ENCODE results near the gene MGMT. TPM values are rescaled to one million over a fixed set of nuclear protein-coding genes. Genes with fewer than 3 reads are reported as not detected.

The MGMT gene
- total and polyA plus RNA-seq, 2 of the 4 experiments (the other 2 are of a cell fraction) = 11.5 to 17.8 TPM

- ChIA-PET POLR2A (ENCODE audit: unreplicated experiment) (no interaction called here), CTCF (no interaction called here)
- H2BK5ac ChIP-seq (ENCODE audit: low read depth, low read length, poor library complexity, severe bottlenecking) = no peak overlapping the region
- H3K4me3 ChIP-seq (ENCODE audit: insufficient read depth, low read depth, low read length) = no peak overlapping the region
- H4K91ac ChIP-seq (ENCODE audit: insufficient read depth, low read depth, low read length) = no peak overlapping the region
- H3K27ac ChIP-seq (ENCODE audit: insufficient read depth, low read length) = no peak overlapping the region
- H3K9me3 ChIP-seq (ENCODE audit: control insufficient read depth, insufficient read depth, low read length) = peaks cover 18% of the 10 kb centered on the region
- no peaks in the 10 kb centered on the region for H3K27me3 ChIP-seq (ENCODE audit: control insufficient read depth, insufficient read depth, low read length)
- no peak for TF ChIP-seq RAD21 (IDR thresholded peaks at IDR 0.05; ENCODE audit: low read length)
- no peak for TF ChIP-seq NFE2L2 (IDR thresholded peaks at IDR 0.05; ENCODE audit: low read depth, low read length)
- no peak for TF ChIP-seq CEBPB (IDR thresholded peaks at IDR 0.05; ENCODE audit: low read depth, low read length)
- TF ChIP-seq ELK1 (IDR thresholded peaks at IDR 0.05; ENCODE audit: borderline replicate concordance, low read depth, low read length) = no peak
- TF ChIP-seq SMC3 (IDR thresholded peaks at IDR 0.05; ENCODE audit: low read depth, low read length) = no peak
- TF ChIP-seq USF2 (IDR thresholded peaks at IDR 0.05; ENCODE audit: low read depth, low read length) = no peak
- TF ChIP-seq POLR2A (IDR thresholded peaks at IDR 0.05; ENCODE audit: low read depth, low read length) = no peak
- no peak for TF ChIP-seq FOS (IDR thresholded peaks at IDR 0.05; ENCODE audit: low read depth, low read length)
- TF ChIP-seq MXI1 (IDR thresholded peaks at IDR 0.05; ENCODE audit: borderline replicate concordance, low read depth, low read length) = no peak
- no peak for TF ChIP-seq RFX5 (IDR thresholded peaks at IDR 0.05; ENCODE audit: low read depth, low read length)
- H2BK20ac ChIP-seq (ENCODE audit: low read depth, low read length) = no peak overlapping the region
- intact Hi-C loops (cut with micrococcal nuclease) = no loop called here
- in situ Hi-C loops (cut with MboI; ENCODE audit: low sequenced_read_pairs) = no loop called here
- H4K8ac ChIP-seq (ENCODE audit: low read depth in 2 of 2, low read length in 2 of 2) = no peak overlapping the region
- ATAC-seq (ENCODE audit: low read depth) (no peak), DNase-seq (no peak)
- no peak overlapping the region for H2BK120ac ChIP-seq (ENCODE audit: low read depth, low read length)
- no peaks in the 10 kb centered on the region for H4K20me1 ChIP-seq (ENCODE audit: insufficient read depth, low read length)
- no peak overlapping the region for H3K9ac ChIP-seq (ENCODE audit: low read depth, low read length)
- no peak overlapping the region for H3K56ac ChIP-seq (ENCODE audit: extremely low read depth, insufficient read depth, low read length)
- no peak overlapping the region for H3K4ac ChIP-seq (ENCODE audit: low read depth, low read length)
- H3K36me3 ChIP-seq (ENCODE audit: control insufficient read depth, insufficient read depth, low read length) = no peaks in the 10 kb centered on the region
- no peaks in the 10 kb centered on the region for H3K79me1 ChIP-seq (ENCODE audit: low read depth in 1 of 2, low read length in 2 of 2)
- no peak overlapping the region for H3K23ac ChIP-seq (ENCODE audit: low read depth, low read length)
- BruUV-seq (replicated peaks) = no TSS peak
- H2BK15ac ChIP-seq (ENCODE audit: low read depth, low read length) = no peak overlapping the region
- H2AK9ac ChIP-seq (replicated peaks; ENCODE audit: low read depth, low read length, poor library complexity) = no peak overlapping the region
- no peaks in the 10 kb centered on the region for H3K4me1 ChIP-seq (ENCODE audit: control insufficient read depth, insufficient read depth, low read length)
- no peaks in the 10 kb centered on the region for H3K9me1 ChIP-seq (ENCODE audit: insufficient read depth, low read length)
- no peak overlapping the region for H4K5ac ChIP-seq (ENCODE audit: low read depth, low read length)
- no peak overlapping the region for H2AFZ ChIP-seq (replicated peaks; ENCODE audit: low read length, poor library complexity)
- no peak overlapping the region for H3K4me2 ChIP-seq (ENCODE audit: low read depth, low read length)
- no peak overlapping the region for H3K18ac ChIP-seq (ENCODE audit: low read depth, low read length)
- dilution Hi-C loops (cut with HindIII; ENCODE audit: low sequenced_read_pairs, unreplicated experiment) = no loop called here
- H3K14ac ChIP-seq (replicated peaks; ENCODE audit: low read depth, low read length) = no peak overlapping the region
- H2AK5ac ChIP-seq (ENCODE audit: low read depth, low read length) = no peak overlapping the region
- WGBS, 2 experiments (ENCODE audit: extremely low coverage in 2 of 2, insufficient read length in 1 of 2) = no CpG with 5 or more reads among the region's 9 CpGs
Observed at GRCh38 chr10:129725482-129725881, 258.4 kb downstream of the MGMT start.

Measured in IMR-90 (cell line).